ENCODE results near the gene PPM1H. TPM values are rescaled to one million over a fixed set of nuclear protein-coding genes. Genes with fewer than 3 reads are reported as not detected.
"Not testable (repeated sequence)": the region's sequence is repeated elsewhere in the genome, so short reads cannot be mapped to it uniquely, and the experiment has no call there.

Gene PPM1H
- total RNA-seq, 2 donors from 2014 or later, result 1.3 to 2.8 TPM

DNA sequence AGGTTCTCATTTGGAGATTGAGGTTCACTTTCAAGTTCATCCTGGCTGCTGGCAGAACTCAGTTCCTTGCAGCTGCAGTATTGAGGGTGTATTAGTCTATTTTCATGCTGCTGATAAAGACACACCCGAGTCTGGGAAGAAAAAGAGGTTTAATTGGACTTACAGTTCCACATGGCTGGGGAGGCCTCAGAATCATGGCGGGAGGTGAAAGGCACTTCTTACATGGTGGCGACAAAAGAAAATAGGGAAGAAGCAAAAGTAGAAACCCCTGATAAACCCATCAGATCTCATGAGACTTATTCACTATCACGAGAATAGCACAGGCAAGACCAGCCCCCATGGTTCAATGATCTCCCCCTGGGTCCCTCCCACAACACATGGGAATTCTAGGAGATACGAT, 50.1 kb downstream of the PPM1H start:
- DNase-seq (ENCODE audit: low spot score); intact Hi-C loops (cut with DNase I): not testable (repeated sequence)

DNA sequence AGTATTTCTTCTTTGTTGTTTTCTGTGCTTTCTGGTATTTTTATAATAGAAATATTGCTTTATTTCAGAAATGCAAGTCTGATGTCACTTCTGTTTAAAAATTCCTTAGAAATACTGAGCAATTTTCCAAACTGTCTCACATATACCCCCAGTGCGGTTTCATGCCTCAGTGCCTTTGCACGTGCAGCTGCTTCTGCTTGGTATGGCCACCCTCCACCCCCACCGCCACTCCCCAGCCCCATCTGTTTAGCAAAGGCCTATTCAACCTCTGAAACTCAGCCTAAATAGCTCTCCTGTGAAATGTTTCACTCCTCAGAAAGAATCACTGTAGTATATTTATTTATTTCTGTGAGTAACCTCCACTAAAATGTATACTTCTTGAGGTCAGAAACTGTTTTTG, 52.3 kb downstream of the PPM1H start:
- intact Hi-C loops (cut with DNase I), result no loop called here
- DNase-seq (ENCODE audit: low spot score), result no peak

DNA sequence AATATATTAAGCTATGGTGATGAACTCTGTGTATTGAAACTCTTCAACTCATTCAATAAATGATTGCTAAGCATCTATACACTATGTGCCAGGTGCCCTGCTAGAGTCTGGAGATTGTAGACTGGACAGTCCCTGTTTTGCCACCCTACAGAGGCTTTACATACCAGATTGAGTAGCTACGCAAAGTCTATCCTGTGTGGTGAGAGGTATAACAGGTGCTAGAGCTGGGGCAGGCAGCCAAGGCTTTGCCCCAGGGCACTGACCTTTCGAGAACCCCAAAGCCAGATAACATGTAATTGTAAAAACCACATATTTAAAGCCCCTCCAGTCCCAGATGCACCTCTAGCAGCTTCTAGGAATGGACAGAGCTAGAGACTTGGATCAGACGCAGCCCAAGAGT, 52.8 kb downstream of the PPM1H start:
- intact Hi-C loops (cut with DNase I), result no loop called here
- DNase-seq (ENCODE audit: low spot score), result no peak

GRCh38 chr12:62879691-62880090, 55.3 kb downstream of the PPM1H start:
- intact Hi-C loops (cut with DNase I), result no loop called here
- DNase-seq (ENCODE audit: low spot score), result no peak

DNA sequence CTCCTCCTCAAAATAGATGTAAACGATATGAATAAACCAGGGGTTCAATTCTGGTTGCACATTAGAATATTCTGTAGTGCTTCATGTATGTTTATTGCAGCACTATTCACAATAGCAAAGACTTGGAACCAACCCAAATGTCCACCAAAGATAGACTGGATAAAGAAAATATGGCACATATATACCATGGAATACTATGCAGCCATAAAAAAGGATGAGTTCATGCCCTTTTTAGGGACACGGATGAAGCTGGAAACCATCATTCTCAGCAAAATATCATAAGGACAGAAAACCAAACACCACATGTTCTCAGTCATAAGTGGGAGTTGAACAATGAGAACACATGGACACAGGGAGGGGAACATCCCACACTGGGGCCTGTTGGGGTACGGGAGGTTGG, 55.7 kb downstream of the PPM1H start:
- intact Hi-C loops (cut with DNase I); DNase-seq (ENCODE audit: low spot score): not testable (repeated sequence)

DNA sequence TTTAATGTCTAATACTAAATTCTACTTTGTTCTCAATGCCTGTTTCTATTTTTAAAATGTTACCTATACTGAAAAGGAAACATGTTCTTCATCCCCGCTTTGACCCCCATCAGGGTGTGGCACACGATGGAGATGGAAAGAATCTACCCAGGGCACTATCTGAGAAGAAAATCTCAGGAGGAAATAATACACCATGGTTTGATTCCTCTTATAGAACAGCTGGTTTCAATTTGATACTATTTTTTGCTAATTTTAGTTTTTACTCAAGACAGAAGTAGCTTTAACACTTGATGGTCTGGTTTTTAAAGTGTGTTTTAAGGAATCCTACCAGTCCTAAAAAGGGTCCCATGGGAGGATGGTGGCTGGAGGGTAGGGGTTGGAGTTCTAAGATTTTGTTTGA, 56.7 kb downstream of the PPM1H start:
- intact Hi-C loops (cut with DNase I), result no loop called here
- DNase-seq (ENCODE audit: low spot score), result no peak

GRCh38 chr12:62876938-62877548, 57.9 kb downstream of the PPM1H start:
- DNase-seq (ENCODE audit: low spot score), result no peak
- intact Hi-C loops (cut with DNase I), result no loop called here

DNA sequence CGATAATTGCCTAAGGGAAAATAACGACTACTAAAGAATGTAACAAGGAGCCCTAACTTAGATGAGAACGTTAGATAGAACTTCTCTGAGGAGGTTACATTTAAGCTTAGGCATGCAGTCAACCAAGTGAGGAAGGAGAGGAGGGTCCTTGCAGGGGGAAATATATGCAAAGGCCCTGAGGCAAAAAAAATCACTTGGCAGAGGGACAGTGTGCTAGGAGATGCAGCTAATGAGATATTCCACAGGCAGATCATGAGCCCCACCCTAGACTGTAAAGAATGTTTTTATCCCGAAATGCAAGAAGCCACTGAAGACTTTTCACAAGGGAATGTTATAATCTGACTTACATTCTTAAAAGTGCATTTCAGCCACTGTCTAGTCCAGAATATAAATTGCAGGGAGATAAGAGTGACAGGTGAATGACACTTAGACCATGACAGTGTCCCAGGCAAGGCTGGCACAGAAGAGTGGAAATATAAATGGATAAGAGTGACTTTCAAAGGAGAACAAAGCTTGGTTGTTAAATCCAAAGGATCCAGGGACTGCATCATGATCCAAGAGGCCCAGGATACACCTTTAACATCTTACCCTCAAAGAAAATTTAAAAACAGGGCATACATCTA, 61.0 kb downstream of the PPM1H start:
- intact Hi-C loops (cut with DNase I), result no loop called here
- no peak for DNase-seq (ENCODE audit: low spot score)

GRCh38 chr12:62873116-62873825, 61.7 kb downstream of the PPM1H start:
- DNase-seq (ENCODE audit: low spot score), result no peak
- intact Hi-C loops (cut with DNase I), result no loop called here

- no peak for DNase-seq (ENCODE audit: low spot score)
- intact Hi-C loops (cut with DNase I), result no loop called here
Measured at GRCh38 chr12:62868820-62869219, 66.1 kb downstream of the PPM1H start.

DNA sequence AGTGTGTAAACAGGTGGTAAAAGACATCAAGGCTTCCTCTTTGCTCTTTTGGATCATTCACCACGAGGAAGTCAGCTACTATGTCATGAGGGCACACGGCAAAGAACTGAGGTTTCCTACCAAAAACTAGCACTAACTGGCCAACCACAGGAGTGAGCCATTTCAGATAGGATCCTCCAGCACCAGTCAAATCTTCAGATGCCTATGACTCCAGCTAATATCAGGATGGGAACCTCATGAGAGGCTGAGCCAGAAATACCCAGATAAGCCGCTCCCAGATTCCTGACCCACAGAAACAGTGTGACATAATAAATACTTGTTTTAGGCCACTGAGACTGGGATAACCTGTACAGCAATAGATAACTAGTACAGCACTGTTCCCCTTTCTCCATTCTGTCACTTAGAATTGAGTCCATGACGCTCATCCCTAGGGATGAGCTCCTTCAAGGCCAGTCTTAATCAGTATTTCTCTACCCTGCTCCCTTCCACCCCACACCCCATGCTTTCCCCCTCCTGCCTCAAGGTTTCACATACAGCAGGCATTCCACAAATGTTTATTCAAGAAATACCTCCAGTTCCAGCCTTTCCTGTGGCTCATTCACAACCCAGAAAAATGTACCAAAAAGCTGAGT, 68.4 kb downstream of the PPM1H start:
- no peak for DNase-seq (ENCODE audit: low spot score)
- intact Hi-C loops (cut with DNase I), result no loop called here

GRCh38 chr12:62865937-62866336, 69.0 kb downstream of the PPM1H start:
- intact Hi-C loops (cut with DNase I), result no loop called here
- no peak for DNase-seq (ENCODE audit: low spot score)

DNA sequence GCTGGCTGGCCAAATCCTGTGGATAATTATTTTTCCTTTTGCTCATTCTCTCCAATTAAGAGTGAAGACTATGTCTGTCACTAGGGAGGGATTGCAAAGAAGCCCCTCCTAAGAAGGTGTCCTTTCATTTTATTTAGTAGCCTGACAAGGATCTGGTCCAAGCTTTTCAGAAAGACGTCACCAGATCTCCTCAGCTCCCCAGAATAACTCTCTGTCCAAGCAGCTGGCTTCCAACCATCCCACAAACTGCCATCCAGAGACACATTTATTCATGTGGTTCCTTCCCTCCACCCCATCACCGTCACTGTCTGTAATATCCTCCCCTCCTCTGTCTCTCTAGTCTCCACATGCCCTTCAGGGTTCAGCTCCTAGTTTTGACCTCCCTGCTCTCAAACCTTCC, 69.9 kb downstream of the PPM1H start:
- no peak for DNase-seq (ENCODE audit: low spot score)
- intact Hi-C loops (cut with DNase I), result no loop called here

DNA sequence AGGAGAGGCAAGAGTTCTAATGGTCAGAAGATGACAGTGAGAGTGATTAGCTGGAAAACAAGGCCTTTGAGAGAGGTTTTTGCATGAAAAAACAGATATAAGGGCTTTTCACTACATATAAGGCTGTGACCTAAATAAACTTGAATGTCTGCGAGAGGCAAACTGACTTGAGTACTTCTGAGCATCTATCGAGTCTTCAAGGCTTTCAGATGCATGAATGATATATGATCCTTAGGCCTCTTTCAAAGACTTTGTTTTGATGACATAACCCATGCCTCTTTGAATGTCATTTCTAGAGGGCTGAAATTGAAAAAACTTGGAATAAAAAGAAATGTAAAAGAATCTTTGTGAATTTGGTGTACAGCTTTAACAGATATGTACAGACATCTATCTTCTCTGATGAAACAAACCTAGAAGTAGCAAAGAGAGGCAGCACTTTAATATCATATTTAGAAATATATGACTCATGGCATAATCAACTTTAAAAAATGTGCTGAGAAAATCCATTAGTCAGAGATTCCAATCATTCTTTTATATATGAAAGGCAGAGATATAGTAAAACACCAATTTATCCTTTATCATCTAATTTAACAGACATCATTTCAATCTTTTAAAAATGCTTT, 72.6 kb downstream of the PPM1H start:
- no peak for DNase-seq (ENCODE audit: low spot score)
- intact Hi-C loops (cut with DNase I), result no loop called here

- DNase-seq (ENCODE audit: low spot score), result no peak
- intact Hi-C loops (cut with DNase I), result no loop called here
Measured at GRCh38 chr12:62861586-62861985, 73.4 kb downstream of the PPM1H start.

GRCh38 chr12:62860501-62861411, 74.2 kb downstream of the PPM1H start:
- no peak for DNase-seq (ENCODE audit: low spot score)
- intact Hi-C loops (cut with DNase I), result no loop called here

DNA sequence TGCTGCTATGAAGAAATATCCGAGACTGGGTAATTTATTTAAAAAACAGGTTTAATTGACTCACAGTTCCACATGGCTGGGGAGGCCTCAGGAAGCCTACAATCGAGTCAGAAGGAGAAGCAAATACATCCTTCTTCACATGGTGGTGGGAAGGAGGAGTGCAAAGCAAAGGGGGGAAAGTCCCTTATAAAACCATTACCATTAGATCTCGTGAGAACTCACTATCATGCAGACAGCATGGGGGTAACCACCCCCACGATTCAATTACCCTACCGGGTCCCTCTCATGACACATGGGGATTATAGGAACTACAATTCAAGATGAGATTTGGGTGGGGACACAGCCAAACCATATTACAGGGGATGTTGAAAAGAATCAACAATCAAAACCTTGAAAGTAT, 74.9 kb downstream of the PPM1H start:
- intact Hi-C loops (cut with DNase I), result no loop called here
- DNase-seq (ENCODE audit: low spot score), result no peak

GRCh38 chr12:62859321-62859737, 75.6 kb downstream of the PPM1H start:
- intact Hi-C loops (cut with DNase I), result no loop called here
- DNase-seq (ENCODE audit: low spot score), result no peak

DNA sequence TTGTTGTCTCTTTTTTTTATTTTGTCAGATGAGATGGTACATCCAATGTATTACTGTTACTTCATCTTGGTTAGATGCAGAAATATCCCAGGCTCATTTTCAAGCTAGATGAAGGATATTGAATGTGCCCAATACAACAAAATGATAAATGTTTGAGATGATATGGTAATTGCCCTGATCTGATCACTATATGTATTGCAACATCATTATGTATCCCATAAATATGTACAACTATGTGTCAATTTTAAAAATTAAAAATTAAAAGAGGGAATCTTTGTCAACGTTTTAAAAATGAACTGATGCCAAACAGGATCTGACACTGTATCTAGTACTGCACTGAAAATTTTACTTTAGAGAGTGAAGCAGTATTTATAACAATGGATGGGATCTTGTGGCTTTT, 78.5 kb downstream of the PPM1H start:
- DNase-seq (ENCODE audit: low spot score), result no peak
- intact Hi-C loops (cut with DNase I), result no loop called here

Data from posterior vena cava (tissue), 2 donors.